DMS114 treated with DMSO at 0.1 percent for 48 hours (cell line): ENCODE results near the gene NOL11.
"Not testable (repeated sequence)": the region's sequence is repeated elsewhere in the genome, so short reads cannot be mapped to it uniquely, and the experiment has no call there.

ENCODE experiments used
- DNase-seq: peaks from one replicate; lab custom pipeline; 2025; ENCODE audit not compliant: unreplicated experiment; lab: John Stamatoyannopoulos, UW

The NOL11 gene

DNA sequence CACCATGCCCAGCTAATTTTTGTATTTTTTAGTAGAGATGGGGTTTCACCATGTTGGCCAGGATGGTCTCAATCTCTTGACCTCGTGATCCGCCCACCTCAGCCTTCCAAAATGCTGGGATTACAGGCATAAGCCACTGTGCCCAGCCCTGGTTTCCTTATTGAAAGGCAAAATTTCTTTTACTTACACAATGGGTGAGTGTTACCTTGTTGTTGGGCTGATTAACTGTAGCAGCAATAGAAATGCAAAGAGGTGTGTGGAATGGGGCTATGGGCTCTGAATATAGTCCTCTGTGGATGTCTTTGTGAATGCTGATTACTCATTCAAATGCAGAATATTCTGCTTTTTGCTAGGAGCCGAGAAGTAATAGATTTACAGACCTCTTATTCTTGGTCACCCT, 34.4 kb downstream of the NOL11 start:
- DNase-seq, result not testable (repeated sequence)

DNA sequence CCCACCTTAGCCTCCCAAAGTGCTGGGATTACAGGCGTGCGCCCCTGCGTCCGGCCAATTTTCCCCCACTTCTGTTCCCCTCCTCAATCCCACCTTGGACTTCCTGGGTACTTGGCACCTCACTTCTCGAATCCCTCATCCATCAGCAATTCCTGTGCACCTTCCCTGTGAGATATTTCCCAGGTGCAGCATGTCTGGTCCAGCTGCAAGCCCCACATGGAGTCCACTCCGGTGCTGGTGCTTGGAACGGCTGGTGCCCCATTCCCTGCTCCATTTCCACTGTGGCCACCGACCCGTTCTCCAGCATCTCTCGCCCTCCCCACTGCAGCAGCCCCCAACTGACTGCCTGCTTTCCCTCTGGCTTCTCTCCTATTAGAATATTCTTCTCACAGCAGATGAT, 35.3 kb downstream of the NOL11 start:
- no peak for DNase-seq

GRCh38 chr17:67754001-67754400, 36.3 kb downstream of the NOL11 start:
- no peak for DNase-seq

DNA sequence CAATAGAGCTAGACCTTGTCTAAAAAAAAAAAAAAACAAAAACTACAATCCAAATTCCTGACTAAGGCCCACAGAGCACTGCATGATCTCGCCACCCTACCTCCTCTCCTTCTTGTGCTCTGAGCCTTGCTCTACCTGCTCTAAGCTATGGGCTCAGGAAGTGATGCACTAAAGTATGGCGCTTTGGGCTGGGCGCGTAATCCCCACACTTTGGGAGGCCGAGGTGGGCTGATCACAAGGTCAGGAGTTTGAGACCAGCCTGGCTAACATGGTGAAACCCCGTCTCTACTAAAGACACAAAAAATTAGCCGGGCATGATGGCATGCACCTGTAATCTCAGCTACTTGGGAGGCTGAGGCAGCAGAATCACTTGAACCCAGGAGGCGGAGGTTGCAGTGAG, 37.0 kb downstream of the NOL11 start:
- not testable (repeated sequence) for DNase-seq

DNA sequence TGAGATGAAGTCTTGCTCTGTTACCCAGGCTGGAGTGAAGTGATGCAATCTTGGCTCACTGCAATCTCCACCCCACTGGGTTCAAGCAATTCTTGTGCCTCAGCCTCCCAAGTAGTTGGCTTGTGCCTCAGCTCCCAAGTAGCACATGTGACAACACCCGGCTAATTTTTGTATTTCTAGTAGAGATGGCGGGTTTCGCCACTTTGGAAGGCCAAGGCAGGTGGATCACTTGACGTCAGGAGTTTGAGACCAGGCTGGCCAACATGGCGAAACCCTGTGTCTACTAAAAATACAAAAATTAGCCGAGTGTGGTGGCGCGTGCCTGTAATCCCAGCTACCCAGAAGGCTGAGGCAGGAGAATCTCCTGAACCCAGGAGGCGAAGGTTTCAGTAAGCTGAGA, 39.0 kb downstream of the NOL11 start:
- DNase-seq, result not testable (repeated sequence)

GRCh38 chr17:67759355-67760171, 41.8 kb downstream of the NOL11 start:
- DNase-seq, result no peak

GRCh38 chr17:67765623-67766022, 47.9 kb downstream of the NOL11 start:
- no peak for DNase-seq

DNA sequence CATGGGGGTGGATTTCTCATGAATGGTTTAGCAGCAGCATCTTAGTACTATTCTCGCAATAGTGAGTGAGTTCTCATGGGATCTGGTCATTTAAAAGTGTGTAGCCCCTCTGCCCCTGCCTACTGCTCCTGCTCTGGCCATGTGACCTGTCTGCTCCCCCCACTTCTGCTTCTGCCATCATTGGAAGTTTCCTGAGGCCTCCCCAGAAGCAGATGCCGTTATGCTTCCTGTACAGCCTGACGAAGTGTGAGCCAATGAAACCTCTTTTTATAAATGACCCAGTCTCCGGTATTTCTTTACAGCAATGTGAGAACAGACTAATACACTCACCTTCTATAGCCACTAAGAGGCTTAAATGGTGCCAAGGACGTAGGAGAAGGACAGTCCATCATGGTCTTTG, 51.5 kb downstream of the NOL11 start:
- DNase-seq, result no peak

DNA sequence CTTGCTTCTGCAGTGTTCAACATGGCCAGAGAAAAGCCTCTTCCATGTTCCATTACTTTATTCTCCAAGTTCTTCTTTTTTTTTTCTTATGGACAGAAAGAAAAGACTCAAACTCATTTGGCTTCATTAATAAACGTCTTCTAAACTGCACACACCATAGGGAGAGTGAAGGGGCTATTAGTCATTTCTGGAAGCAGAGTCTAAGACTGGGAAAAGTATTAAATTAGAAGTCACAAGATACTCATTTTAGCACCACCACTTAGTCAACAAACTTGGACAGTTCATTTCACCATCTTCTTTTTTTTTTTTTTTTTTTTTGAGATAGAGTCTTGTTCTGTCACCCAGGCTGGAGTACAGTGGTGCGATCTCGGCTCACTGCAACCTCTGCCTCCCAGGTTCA, 52.8 kb downstream of the NOL11 start:
- DNase-seq, result no peak

GRCh38 chr17:67772679-67773078, 54.9 kb downstream of the NOL11 start:
- no peak for DNase-seq

GRCh38 chr17:67773246-67773645, 55.5 kb downstream of the NOL11 start:
- no peak for DNase-seq

GRCh38 chr17:67779098-67779672, 61.4 kb downstream of the NOL11 start:
- no peak for DNase-seq

DNA sequence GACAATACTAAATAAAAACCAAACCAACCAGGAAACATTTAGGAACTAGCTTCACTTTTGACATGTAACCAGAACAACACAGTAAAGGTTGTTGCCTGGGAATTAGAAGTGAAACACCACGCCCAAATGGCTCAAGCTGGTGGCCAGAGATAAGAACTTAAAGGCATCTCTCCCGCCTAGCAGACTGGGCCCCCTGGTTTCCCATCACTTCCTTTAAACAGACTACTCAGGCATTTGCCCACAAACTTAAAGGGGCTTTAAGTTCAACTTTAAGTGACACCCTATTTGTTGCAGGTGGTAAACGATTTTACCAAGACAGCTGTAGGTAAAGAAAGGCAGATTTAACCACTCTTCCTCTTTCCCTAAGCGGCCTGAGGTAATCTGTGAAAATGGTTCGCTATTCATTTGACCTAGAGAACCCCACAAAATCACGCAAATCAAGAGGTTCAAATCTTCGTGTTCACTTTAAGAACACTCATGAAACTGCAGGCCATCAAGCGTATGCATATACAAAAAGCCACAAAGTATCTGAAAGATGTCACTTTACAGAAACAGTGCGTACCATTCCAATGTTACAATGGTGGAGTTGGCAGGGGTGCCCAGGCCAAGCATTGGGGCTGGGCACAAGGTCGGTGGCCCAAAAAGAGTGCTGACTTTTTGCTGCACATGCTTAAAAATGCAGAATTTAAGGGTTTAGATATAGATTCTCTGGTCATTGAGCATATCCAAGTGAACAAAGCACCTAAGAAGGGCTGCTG, 66.8 kb downstream of the NOL11 start:
- no peak for DNase-seq

DNA sequence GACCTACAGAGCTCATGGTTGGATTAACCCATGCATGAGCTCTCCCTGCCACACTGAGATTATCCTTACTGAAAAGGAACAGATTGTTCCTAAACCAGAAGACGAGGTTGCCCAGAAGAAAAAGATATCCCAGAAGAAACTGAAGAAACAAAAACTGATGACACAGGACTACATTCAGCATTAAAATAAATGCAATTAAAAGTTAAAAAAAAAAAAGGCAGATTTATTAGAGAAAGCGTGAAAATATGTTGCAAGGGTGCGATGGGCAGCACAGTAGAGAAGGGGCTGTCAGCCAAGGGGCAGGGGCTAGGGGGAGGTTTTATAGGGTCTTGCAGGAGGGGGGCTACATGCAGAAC, 67.4 kb downstream of the NOL11 start:
- no peak for DNase-seq

DNA sequence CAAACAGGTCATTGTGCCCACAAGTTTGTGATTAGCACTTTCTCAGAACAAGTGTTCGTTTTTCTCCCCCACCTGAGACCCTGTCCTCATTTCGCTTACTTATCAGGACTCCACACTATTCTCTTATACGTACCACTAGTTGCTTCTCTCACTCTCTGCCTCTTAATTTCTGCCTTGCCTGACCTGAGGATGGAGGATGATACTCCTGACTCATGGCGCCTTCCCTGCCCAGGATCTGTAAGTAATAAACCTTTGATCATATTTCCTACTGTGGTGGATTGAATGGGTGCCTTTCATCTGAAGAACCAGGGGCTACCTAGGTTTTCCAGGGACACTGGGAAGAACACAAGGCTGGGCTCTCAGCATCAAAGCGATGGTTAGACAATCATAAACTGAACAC, 67.8 kb downstream of the NOL11 start:
- no peak for DNase-seq
